Glomerular visceral epithelial cell (primary cell): ENCODE data around the gene NSD2.
"Not testable (repeated sequence)": the region's sequence is repeated elsewhere in the genome, so short reads cannot be mapped to it uniquely, and the experiment has no call there.

Experiments
- DNase-seq: peaks from one replicate; pipeline ENCODE4 v3.0.0-alpha.2; 2016; ENCODE audit errors: extremely low spot score

NSD2 gene

DNA sequence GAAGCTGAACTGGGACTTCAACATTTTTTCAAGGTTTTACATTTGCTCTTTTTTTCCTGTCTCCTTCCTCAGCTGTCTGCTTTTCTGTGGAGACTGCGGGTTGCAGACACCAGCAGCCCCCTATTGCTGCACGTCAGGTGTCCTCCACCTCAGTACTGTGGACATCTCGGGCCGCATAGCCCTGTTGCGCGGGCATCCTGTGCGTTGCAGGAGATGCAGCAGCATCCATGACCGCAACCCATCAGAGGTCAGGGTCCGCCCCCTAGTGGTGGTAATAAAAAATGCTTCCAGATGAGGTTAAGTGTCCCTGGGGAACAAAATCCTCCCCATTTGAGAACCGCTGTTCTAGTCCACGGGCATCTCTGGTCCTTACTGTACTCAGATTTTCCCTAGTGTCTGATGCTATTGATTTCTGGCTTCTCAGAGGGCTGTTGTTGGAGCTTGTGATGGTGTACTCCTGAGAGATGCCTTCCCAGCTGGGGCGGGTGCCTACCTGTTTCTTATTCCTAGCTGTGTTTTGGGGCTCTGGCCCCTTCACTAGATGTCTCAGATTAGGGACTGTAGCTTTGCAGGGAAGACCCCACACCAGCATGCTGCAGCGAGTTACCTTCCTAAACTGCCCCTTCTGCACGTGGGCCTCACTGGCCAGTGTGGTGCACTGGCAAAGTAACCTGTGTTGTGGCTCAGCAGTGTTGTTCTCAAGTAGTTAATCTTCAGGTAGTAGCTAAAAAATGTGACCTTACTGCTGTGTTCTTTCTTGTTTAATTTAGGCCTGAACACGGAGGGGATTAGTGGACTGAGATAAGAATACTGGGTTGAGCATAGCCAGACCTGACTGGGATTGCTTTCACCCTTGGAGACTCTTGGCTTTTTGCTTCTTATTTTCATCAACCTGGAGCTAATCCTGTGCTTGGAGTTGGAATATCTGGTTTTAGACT, 28.2 kb downstream of the NSD2 start:
- peak; percentile 82 for DNase-seq

DNA sequence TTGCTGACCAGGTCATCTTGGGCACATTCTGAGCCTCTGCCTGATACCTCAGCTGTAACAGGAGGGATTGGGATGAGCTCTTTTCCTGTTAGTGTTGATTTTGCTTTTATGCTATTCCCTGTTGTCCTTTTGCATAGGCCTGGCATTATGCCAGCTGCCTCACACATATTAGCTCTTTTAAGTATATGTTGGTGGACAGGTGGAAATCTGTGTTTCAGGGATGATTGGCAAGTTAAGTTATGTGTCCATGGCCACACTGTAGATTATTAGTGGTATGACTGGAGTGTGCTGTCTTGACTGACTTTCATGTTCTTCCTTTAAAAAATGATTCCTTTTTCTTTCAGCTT, 28.9 kb downstream of the NSD2 start:
- no peak for DNase-seq

DNA sequence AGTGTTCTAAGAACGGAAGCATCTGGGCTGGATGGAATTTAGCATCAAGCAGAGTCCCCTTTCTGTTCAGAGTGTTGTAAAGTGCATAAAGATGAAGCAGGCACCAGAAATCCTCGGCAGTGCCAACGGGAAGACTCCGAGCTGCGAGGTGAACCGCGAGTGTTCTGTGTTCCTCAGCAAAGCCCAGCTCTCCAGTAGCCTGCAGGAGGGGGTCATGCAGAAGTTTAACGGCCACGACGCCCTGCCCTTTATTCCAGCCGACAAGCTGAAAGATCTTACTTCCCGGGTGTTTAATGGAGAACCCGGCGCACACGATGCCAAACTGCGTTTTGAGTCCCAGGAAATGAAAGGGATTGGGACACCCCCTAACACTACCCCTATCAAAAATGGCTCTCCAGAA, 29.4 kb downstream of the NSD2 start:
- no peak for DNase-seq

DNA sequence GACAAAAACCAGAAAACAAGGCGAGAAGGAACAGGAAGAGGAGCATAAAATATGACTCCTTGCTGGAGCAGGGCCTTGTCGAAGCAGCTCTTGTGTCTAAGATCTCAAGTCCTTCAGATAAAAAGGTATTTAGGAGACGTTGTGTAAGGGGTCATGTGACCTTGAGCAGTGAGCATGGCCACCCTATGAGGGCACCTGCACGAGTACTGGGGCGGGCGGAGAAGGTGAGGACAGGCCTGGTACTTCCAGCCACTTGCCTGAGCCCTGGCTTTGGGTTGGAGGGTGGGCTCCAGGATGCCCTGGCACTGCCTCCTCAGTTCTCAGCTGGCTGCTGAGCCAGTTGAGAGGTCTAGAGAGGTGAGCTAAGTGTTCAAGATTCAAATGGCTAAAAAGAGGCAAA, 29.9 kb downstream of the NSD2 start:
- no peak for DNase-seq

DNA sequence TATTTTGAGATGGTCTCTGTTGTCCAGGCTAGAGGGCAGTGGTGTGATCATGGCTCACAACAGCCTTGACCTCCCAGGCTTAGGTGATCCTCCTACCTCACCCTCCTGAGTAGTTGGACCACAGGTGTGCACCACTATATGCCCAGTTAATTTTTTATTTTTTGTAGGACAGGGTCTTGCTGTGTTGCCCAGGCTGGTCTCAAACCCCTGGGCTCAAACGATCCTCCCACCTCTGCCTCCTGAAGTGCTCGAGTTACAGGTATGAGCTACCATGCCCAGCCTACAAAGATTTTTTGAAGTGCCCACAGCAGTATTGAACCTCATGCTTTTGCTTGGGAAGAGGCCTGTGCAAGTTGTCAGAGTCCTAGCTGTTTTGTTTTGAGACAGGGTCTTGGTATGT, 31.1 kb downstream of the NSD2 start:
- DNase-seq, result no peak

DNA sequence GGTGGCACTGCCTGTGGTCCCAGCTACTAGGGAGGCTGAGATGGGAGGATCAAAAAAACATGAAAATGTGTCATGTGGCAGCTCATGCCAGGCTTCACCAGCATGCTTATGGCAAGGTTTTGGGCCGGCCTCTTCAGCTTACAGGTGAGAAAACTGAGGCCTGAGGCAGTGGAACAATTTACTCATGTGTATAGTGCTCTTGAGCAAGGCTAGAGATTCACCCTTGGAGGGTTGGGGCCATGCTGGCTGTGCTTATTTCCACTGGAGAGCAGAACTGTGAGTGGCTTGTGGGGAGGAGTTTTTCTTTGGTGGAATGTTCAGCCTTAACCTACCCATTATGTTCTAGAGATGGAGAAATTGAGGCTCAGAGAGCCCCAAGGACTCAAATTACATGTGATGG, 31.8 kb downstream of the NSD2 start:
- DNase-seq, result no peak

DNA sequence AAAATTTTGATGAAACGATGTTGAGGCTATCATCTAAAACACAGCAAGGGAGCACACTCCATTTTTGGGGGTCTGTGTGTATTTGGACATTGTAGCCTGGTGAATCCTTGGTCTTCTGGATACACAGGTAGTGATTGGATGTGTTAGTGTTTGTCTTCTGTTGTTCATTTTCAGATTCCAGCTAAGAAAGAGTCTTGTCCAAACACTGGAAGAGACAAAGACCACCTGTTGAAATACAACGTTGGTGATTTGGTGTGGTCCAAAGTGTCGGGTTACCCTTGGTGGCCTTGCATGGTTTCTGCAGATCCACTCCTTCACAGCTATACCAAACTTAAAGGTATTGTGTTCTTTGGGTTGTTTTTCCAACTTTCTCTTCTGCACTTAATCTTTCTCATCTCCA, 32.8 kb downstream of the NSD2 start:
- no peak for DNase-seq

DNA sequence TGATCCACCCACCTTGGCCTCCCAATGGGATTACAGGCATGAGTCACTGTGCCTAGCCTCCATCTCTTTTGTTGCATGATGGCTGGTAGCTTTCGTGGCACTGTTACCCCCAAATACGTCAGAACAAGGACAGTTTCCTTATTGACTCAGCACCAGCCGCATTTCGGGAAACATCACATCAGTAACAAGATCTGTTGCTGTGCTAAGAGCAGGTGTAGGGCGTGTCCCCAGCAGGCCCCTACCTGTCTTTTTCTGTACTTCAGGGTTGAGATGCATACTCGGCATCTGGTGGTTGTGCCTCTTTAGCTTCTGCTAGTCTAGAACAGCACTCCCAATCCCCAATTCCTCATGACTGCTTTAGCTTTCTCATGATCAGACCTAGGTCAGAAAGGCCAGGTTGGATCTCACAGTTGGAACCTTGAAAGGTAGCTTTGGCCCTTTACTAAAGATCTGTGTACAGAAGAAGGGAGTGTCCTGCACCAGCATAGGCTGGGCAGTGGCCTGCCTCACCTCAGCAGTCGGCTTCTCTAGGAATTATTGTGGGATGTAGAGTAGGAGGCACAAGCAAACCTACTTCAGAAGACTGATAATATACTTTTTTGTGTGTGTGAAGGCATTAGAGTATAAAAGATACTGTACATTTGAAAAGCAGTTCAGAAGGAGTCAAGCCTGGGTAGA, 36.8 kb downstream of the NSD2 start:
- DNase-seq, result no peak

DNA sequence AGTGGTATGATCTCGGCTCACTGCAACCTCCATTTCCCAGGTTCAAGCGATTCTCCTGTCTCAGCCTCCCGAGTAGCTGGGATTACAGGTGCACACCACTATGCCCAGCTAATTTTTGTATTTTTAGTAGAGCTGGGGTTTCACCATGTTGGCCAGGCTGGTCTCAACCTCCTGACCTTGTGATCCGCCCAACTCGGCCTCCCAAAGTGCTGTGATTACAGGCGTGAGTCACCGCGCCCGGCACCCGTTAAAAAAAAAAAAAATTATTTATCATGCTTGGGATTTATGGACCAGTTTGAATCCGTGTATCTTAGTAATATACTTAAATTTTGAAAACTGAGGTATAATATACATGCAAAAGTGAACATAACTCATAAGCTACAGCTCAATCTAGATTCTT, 38.5 kb downstream of the NSD2 start:
- not testable (repeated sequence) for DNase-seq

DNA sequence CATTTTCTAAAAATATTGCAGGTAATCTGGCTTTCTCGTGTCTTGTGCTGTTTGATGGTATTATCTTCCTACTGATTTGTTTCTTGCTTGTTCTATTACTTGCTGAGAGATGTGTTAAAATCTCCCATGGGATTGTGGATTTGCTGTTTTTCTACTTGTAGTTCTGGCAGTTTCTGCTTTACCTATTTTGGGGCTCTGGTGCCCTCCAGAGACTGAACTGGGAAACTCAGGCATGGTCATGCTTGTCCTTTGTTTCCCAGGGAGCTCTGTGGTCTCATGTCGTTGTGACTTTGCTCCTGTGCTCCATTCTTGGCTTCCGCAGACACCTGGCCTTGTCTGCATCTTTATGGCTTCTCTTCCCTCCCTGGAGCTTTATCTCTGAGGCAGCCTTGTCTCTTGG, 39.5 kb downstream of the NSD2 start:
- peak; percentile 65 for DNase-seq

DNA sequence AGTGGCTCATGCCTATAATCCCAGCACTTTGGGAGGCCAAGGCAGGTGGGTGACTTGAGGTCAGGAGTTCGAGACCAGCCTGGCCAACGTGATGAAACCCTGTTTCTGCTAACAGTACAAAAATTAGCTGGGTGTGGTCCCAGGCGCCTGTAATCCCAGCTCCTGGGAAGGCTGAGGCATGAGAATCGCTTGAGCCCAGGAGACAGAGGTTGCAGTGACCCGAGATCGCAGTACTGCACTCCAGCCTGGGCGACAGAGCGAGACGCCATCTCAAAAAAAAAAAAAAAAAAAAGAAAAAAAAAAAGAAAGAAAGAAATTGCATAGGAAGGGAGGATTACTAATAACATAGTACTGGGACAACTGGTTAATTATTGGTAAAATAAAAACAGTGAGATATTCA, 40.1 kb downstream of the NSD2 start:
- DNase-seq, result peak; percentile 58

DNA sequence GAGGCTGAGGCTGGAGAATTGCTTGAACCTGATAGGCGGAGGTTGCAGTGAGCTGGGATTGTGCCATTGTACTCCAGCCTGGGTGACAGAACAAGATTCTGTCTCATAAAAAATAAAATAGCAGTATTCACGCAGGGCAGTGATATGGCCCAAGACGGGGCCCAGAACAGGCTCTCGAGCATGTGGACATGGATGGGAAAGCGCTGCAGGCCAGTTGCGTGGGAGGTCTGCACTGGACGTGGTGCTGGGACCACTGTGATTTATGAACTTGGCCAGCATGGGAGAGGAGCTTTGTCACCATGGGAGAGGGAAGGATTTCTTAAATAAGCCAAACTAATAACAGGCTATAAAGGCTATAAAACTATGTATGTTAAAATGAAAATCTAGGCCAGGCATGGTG, 51.6 kb downstream of the NSD2 start:
- no peak for DNase-seq

DNA sequence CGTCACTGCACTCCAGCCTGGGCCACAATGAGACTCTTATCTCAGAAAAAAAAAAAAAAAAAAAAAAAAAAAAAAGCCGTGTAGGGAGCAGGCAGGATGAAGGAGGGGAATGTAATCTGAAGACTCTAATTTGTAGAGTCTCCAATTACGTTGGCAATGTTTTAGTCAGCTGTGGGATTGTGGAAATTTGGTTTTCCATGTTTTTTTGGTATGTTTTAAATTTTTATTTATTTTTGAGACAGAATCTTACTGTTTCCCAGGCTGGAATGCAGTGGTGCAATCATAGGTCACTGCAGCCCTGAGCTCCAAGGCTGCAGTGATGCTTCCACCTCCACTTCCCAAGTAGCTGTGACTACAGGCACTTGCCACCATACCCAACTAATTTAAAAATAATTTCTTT, 56.5 kb downstream of the NSD2 start:
- DNase-seq, result no peak

DNA sequence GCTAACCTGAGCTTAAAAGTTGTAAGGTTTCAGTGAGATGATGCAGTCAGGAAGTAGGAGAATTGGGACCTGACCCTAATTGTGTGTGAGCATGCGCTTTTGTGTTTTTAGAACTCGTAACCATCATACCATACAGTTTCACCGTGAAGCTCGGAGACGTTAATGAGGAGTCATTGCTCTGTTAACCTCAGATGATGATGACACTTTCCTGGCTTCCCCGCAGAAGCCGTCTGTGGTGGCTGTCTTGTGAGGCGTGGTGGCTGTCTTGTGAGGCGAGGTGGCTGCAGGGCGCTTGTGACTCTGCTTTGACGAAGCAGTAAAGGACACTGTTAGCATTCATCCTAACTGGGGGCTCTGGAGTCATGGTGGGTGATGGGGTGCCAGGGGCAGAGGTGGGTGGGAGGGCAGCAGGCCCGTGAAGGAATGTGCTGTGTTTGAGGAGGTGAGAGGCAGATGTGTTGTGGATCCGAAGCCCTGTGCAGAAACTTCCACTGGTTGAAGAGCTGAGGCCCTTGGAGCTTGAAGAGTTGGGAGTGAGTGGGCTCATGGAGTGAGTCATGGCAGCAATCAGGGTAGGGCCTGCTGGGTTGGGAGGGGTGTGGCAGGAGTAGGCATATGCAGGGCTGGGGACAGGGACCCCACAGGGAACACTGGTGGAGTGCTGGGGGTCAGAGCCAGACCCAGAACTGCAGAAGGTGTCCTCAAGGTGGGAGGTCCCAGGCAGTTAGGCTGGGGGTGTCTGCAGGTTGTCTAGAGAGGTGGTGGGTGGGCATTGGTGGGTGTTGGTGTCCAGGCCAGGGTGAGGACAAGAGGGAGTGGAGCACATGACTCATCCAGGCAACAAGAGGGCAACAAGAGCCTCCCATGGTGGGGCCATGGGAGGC, 57.4 kb downstream of the NSD2 start:
- no peak for DNase-seq

DNA sequence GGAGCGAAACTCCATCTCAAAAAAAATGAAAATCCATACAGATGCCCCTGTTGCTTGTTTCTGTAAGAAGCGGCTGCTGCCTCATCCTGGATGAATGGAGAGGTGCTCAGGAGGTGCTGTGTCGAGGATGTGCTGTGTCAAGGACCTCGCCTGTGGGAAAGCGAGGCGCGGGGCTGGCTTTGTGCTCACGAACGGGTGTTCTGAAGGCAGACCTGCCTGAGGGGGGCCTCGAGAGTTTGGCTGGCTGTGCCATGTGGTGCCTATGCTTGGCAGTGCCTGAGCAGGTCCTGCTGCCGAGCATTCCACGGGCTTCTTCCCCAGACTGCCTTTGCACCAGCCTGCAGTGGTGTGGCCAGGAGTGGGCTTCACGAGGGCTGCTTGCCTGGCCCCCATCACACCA, 61.5 kb downstream of the NSD2 start:
- no peak for DNase-seq

DNA sequence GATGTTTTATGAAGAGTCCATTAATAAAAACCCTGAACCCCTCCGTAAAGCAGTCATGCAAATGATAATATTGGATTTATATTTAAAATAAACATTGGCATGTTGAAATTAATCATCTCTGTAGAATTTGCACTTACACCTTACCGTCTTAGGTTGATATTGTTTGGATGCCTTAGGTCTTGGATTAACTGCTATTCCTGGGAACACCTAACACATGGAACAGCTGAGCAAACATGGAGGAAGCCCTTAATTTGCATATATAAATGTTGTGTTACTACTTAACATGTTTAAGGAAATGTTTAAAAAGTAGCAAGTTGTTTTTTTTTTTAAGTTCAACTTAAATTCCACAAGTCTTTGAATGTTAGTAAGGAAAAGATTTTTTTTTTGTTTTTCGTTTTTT, 62.5 kb downstream of the NSD2 start:
- DNase-seq, result no peak

DNA sequence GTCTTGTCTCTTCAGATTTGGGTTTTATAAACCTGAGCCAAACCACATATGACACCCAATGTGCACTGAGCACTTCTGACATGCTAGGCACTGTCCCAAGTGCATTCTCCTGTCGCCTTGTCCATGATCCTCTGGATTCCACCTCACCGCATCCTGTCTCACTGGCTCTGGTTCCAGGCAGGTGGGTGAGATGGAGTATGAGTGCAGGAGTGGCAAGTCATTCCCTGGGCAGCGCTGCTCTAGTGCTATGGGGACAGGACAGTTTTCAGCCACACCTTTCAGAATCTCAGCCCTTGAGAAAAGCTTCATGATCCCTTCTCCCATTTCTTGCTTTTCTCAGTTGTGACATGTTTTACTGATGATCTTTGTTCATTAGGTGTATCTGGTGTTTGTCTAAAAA, 66.4 kb downstream of the NSD2 start:
- DNase-seq, result no peak

DNA sequence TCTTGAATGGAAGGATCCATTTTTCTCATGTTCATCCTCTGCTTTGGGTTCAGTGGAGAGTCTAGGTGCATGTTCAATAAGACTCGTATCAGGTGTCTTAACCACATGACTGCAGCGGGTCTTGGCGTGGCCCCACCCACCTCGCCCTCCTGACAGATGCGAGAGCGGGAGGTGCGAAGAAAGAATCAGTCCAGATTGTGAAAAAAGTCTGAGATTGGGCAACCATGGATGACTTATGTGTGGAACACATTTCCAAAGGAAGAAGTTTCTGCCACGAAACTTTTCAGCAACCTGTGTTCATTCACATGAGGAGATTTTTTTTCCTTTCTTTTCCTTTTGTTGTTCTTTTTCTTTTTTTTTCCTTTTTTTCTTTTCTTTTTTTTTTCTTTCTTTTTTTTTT, 66.8 kb downstream of the NSD2 start:
- DNase-seq, result no peak

DNA sequence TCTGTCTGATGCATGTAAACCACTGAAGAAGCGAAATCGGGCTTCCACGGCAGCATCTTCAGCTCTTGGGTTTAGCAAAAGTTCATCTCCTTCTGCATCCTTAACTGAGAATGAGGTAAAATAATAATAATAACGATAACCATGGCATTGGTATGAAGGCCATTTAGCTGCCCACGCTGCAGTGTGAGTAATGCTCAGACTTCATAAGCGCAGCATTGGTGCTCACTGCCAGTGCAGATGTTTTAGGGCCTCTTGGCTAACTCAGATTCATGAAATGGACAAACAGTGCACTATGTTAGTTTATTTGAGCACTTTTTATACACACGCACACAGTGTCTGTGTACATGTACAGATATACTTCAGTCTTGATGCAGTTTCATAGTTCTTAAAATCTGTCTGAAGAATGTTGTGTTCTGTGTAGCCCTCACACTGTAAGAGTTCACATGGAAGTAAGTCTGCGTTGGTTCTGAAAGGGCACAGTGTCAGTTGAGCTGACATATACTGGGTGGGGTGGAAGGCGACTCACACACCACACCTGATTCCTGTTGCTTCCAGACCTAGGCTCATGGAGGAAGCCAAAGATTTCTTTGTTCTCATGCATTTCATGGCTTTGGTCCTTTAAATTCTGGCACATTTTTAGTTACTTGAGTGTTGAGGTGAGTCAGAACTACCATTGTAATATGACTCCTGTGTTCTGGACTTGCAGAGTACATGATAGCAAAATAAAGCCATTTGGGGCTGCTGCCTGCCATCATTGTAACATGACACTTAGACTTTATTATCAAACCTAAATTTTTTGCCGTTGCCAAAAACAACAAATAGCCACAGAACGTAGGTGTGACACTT, 68.7 kb downstream of the NSD2 start:
- peak; percentile 51 for DNase-seq

DNA sequence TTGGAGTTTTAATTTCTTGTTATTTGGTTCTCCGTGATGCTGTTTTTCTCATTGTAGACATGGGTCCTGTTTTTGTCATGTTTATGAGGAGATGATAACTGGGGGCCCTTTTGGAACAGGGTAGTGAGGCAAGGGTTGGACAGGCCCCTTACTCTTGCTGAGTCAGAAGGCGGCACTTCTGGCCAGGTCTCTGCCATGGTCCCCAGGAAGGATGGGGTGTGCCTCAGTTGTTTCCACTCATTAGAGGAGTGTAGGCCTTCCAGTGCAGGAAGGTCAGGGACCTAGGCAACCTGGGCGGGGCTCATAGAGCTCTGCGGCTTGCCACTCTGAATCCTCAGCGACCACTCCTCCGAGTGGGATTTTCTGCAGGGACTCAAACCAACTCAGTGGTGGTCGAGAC, 69.4 kb downstream of the NSD2 start:
- DNase-seq, result no peak

DNA sequence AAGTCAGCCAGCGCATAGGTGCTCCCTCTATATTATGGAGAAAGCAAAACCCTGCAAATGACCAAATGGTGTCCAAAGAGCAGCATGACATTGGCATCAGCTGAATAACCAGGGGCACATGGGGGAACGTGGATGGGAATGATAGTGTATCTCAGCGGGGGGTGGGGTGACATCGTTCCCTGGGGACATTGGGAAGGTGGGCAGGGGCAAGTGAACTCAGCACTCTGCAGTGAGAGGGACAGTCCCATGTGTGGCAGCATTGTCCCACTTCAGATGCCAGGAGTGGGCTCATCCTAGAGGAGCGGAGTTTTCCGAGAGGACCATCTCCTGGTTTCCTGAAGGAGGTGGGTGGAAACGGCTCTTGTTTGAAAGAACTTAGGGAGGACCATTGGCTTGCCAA, 72.7 kb downstream of the NSD2 start:
- DNase-seq, result no peak
